GM19455 (cell line): ENCODE data around the gene MYH10.
"Not testable (repeated sequence)": the region's sequence is repeated elsewhere in the genome, so short reads cannot be mapped to it uniquely, and the experiment has no call there.

Experiments
- ATAC-seq: cut with Tn5 transposase; IDR thresholded peaks from one replicate; pipeline ENCODE4 v1.9.1; 2021; ENCODE audit not compliant: unreplicated experiment

The MYH10 gene

DNA sequence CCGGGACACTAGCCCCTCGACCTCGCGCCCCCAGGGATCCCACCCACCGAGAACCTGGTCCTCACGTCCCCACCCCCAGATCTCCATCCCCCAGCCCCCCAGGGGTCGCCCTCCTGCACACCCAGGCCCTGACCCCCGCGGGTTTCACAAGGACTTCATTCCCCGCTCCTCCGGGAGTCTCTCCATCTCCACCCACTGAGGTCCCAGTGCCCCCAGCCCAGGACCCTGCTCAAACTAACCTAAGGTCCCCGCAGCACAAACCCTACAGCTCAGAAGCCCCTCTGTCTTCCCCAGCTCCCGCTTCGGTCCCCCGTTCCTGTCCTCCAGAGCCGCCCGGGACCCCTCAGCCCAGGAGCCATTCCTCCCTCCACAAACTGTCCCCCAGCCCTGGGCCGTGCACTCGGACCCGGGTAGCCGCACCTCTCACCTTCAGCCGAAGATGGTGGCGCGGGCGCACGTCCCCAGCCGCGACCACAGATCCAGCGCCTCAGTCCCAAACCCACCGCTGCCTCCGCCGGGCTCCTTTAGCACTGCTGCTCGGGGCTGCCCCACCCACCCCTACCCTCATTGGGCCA is at the start of gene MYH10:
MYH10 (minus strand) TSS at position 499 of the 575 bp plus-strand sequence. CDS start 7,479 bp downstream, outside the sequence.
- ATAC-seq = no peak

DNA sequence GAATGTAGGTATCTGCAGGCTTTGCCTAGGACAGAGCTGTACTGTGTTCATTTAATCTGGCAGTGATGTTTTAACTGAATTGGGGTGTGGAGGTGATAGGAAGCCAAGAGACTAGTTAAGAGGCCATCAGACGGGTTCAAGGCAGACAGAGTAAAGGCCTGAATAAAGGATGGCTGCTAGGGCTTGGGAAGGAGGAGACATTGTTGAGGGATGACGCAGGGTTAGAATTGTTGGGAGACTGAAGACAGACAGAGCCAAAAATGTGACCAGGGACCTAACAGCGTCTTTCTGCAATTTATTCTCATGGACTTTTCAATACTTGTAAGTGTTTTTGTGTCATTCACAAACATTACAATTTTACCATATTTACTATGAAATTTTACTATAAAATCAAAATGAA is 48.6 kb upstream of the MYH10 start:
- ATAC-seq = no peak

DNA sequence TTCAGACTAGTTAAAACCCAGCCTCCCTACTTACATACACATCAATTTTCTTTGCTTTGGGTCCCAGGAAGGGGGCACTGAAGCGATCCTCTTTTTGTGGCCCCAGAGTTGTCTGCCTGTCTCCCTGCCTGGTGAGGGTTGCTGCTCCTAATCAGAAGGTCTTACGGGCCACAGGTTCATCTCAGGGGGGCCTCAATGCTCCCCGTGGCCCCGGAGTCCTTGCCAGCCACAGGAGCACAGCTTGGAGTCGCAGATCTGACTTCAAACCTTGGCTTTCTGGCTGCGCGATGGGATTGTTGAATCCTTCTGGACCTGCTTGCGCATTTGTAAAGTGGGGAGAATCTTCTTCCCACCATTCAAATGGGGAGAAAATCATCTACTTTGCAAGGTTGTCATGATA is 44.8 kb upstream of the MYH10 start:
- ATAC-seq = no peak

DNA sequence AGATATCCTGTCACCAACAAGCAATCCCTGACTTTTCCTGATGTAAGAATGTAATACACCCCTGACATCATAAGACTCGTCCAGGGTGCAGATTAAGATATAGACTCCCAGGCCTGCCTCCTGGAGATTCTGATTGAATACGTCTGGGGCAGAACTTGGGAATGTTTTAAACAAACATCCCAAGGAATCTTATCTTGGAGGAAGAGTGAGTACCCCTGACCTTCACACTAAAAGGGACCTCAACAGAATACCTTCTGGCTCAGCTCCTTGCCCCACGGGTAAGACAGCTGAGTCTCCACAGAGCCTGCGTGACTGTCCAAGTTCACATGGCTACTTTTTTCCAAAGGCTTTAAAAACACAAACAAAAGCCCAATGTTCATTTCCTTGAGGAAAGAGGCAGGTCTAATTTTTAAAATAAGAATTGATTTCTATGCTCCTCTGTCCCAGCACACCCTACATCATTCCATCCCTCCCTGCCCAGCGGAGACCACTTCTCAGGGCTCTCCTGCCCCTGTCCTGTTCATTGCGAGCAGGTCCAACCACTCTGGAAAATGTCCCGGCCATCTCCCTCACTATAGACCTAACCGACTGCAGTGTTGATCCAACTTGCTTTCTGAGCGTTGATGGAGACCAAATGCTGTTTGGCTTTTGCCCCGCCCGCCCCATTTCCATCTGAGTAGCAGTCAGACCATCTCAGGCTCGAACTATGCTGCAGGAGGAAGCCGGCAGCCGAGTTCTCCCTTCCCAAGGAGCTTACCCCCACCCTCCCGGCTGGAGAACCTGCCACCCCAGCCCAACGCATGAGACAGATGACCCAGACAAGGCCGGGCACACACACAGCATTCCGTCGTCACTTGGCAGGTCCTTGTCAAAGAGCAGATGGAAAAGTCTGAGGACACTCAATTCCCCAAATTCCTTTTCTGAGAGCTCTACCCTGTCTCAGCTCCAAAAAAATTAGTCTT is 44.1 kb upstream of the MYH10 start:
- ATAC-seq = no peak

DNA sequence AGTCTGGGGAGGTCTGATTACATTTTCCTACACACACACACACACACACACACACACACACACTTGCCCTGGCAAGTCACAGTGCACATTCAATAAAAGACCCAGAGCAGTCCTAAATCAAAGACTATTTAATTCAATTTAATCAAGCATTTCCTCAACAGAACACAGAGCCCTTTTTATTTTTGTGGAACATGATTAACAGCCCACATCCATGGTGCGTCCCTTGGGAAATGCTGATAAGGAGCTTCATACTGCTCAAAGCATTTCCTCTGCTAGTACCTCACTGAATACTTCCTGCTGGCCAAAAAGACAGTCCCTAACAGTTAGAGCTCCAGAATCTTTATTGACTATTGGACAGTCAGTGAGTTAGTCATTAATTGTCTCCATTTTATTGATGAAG is 43.1 kb upstream of the MYH10 start:
- ATAC-seq = no peak

DNA sequence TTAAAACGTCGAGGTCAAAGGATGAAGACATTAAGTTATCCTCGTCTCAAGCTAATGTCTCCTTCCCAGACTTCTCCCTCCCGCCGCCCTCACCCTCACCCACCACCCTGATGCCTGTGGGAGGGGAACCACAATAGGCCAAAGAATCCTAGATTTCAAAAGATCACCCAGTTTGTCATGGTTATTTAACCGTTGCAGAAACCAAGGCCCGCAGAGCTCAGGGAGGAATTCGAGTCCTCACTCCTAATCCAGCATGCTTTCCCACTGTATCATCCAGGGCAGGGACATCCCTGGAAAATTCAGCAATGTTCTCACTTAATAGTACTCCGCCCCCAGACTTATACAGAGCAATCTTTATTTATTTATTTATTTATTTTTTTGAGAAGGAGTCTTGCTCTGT is 41.8 kb upstream of the MYH10 start:
- no peak for ATAC-seq

DNA sequence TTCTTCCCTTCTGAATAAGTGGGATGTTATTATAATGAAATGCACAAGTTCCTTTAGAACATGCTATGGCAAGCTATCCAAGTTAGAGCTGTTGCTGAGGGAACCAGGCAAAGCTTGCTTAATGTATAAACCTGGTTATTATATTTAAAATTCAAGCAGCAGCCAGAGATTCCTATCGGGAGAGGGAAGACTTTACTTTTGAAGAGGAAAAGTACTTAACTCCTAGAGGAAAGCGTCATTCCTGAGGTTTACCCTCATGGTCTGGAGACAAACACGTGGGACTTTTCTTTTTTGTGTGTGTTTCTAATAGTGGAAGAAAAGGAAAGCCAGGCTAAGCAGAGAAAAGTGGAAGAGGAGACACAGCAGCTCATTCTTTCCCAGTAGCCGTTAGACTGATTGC is 39.9 kb upstream of the MYH10 start:
- no peak for ATAC-seq

DNA sequence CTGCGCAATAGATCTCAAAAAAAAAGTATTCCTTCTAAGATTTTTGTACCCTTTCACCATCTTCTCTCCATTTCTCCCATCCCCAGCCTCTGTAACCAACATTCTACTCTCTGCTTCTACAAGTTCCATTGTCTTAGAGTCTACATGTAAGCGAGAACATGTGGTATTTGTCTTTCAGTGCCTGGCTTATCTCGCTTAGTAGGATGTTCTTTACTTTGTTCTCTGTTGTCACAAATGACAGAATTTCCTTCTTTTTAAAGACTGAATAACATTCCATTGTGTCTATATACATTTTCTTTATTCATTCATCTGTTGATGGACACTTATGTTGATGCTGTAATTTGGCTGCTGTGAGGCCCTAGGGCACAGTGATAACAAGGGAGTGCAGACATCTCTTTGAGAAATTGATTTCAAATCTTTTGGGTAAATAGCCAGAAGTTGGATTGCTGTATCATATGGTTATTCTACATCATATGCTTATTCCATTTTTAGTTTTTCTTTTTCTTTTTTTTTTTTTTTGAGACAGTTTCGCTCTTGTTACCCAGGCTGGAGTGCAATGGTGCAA is 37.7 kb upstream of the MYH10 start:
- no peak for ATAC-seq

DNA sequence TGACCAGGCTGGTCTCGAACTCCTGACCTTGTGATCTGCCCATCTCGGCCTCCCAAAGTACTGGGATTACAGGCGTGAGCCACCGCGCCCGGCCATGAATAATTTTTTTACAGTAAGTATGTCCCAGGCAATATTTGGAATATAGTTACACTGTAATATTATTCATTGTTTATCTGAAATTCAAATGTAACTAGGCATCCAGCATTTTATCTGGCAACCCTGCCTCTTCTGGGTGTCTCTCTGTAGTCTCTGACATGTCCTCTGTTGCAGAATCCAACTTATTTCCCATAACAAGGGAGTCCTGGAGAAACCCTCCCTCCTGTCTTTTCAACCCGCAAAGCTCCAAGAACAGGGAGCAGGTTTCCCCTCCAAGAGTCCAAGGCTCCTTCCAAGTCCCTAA is 36.9 kb upstream of the MYH10 start:
- ATAC-seq = no peak

DNA sequence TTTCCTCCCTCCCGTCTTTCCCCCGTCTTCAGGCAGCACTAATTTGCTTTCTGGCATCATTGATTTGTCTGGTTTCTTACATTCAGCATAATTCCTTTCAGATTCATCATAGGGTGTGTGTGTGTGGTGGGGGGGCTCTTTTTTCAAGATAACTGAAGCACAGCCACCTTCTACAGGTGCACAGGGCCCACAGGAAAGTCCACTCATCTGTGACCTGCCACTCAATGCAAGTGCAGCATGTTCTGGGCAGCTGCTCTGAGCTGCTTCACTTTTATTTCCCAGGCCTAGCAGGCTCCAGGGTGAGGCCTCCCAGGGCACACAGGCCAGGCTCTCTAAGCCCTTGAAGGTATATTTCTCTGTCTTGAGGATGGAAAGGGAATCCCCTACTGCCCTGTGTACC is 35.2 kb upstream of the MYH10 start:
- ATAC-seq = no peak

DNA sequence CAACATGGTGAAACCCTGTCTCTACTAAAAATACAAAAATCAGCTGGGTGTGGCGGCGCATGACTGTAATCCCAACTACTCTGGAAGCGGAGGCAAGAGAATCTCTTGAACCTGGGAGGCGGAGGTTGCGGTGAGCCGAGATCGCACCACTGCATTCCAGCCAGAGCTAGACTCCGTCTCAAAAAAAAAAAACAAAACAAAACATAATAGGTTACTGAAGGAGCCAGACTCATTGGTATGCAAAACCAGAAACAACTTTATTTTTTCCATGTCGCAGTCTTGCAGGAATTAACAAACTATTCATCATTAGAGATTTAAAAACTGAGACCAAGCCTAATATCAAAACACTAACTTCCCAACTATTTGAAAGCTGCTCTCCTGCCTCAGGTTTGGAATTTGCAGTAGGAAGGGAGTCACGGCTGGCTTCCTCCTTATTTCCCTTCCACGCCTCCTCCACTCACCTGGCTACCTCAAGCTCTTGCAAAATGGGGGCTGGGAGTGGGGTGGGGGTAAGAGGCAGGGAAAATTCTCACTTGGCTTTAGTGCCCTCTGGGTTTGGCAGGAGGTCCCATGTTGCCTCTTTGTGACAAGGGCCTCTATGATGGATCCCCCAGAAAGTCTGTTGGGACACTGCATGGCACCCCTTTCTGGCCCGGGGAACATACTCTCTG is 34.1 kb upstream of the MYH10 start:
- no peak for ATAC-seq

DNA sequence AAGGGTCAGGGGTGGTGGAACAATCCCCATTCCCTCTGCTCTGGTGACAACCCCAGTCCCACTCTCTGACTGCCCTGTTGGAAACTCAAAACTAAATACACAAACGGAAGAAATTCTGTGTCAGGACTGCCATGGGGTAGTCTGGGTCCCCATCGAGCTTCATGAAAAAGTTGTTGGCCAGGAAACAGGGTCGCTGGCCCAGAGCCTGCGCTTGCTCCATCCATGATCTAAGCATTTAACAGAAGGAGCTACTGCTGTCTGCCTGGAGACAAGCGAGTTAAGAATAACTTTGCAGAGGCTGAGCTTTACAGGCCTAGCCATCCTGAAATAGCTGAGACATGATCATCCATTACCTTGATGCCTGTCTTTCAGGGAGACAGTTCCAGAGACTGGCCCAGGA is 32.4 kb upstream of the MYH10 start:
- ATAC-seq = no peak

DNA sequence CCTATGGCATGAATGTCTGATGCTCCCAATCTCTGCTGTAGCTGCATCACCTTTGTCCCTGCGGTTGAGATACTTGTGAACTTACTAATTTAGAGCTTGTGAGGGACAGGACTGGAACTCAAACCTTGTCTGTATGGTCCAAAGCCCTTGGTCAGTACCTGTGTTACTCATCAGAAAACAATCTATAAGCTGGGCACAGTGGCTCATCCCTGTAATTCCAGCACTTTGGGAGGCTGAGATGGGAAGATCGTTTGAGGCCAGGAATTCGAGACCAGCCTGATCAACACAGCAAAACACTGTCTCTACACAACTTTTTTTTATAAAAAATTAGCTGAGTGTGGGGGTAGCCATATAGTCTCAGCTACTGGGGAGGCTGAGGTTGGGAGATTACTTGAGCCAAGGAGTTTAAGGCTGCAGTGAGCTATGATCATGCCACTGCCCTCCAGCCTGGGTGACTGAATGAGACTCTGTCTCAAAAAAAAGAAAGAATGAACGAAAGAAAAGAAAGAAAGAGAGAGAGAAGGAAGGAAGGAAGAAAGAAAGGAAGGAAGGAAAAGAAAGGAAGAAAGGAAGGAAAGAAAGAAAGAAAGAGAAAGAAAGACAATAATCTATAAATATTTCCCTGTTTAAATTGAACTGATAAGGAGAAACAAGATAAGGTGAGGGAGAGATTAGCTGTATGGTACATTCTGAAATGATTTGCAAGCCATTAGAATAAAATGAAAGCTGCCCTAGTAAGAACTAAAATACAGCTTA is 31.7 kb upstream of the MYH10 start:
- ATAC-seq = no peak

DNA sequence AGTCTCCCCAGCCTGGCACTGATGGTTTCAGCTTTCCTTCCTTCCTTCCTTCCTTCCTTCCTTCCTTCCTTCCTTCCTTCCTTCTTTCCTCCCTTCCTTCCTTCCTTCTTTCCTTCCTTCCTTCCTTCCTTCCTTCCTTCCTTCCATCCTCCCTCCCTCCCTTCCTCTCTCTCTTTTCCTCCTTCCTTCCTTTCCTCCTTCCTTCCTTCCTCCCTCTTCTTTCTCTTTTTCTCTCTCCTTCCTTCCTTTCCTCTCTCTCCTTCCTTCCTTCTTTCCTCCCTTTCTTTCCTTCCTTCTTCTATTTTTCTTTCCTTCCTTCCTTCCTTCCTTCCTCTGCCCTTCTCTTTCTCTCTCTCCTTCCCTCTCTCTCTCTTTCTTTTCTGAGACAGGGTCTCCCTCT is 30.2 kb upstream of the MYH10 start:
- ATAC-seq = not testable (repeated sequence)

DNA sequence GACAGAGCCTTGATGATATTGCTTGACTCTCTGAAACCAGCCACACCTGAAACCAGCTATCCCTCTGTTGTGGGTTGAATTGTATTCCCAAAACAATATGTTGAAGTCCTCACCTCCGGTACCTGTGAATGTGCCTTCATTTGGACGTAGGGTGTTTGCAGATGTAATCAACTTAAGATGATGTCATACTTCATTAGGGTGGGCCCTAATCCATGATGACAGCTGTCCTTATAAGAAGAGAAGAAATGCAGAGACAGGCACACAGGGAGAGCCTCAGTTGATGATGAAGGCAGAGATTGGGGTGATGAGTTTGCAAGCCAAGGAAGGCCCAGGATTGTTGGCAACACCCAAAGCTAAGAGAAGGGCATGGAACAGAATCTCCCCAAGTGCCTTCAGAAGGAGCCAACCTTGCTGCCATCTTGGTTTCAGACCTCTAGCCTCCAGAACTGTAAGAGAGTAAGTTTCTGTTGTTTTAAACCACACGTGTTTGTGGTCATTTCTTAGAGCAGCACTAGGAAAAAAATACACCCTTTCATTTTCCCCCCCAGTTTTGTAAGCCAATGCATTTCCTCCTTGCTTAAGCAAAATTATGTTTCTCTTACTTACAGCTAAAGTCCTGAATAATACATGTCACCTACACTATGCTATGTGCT is 29.4 kb upstream of the MYH10 start:
- no peak for ATAC-seq

DNA sequence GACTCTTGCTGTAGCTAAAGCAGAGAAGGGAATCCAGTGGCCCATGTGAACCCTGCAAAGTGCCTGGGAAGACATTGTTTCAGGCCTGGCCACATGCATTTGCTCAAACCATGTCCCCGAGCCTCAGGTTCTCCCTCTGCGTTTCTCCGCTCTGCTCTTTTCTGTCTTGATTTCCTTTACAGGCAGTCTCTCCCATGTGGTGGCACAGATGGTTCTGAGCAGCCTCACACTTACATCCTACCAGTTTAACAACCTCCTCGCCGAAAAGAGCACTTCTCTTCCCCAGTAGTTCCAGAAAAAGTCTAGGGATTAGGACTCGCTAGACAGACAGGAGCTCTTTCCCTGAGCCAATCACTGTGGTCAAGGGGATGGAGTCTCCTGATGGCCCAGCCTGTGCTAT is 28.3 kb upstream of the MYH10 start:
- no peak for ATAC-seq

DNA sequence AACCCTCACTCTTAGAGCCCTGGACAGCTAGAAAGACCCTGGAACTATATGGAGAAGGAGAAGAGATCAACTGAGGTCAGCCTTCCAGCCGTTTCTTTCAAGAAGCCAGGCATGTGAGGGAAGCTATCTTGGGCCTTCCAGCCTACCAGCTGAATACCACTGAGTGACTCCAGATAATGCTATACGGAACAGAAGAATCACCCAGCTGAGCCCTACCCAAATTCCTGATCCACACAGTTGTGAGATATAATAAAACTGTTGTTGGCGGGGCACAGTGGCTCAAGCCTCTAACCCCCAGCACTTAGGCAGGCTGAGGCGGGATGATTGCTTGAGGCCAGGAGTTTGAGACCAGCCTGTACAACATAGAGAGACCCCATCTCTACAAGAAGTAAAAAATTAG is 26.2 kb upstream of the MYH10 start:
- no peak for ATAC-seq

DNA sequence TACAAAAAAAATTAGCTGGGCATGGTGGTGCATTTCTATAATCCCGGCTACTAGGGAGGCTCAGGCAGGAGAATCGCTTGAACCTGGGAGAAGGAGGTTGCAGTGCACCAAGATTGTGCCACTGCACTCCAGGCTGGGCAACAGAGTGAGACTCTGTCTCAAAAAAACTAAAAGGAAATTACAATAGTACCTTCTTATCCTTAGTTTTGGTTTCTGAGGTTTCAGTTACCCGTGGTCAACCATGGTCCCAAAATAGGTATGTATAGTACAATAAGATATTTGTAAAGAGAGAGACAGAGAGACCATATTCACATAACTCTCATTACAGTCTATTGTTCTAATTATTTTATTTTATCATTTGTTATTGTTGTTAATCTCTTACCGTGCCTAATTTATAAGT is 24.3 kb upstream of the MYH10 start:
- no peak for ATAC-seq

DNA sequence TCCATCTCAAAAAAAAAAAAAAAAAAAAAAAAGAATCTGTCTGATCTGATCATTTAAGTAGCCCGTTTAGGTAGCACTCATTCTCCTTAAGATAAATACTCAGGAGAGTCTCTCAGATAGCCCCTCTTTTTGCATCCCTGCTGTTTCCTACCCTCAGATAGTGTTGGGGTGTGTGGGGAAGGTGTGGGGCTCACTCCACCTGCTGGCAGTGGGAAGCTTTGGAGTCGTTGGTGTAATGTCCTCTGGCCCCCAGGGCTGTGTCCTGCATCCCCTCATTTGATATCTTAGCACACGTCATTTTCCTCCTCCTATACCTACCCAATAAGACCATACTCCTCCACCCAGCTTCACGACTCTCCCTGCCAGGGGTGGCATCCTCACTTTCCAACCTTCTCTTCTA is 20.5 kb upstream of the MYH10 start:
- ATAC-seq = no peak

DNA sequence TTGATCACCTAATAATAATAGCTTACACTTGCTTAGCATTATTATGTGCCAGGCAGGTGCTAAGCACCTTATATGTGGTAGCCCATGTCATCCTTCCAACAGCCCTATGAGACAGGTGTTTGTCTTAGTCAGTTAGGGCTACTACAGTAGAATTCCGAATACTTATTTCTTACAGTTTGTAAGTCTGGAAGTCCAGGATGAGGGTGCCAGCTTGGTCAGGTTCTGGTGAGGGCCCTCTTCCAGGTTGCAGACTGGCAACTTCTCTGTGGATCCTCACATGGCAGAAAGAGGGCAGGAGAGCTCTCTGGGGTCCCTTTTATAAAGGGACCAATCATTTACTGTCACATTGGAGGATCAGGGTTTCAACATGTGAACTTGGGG is 19.6 kb upstream of the MYH10 start:
- ATAC-seq = no peak
